Measurements from ENCODE around the gene ICOS. TPM values are rescaled to one million over a fixed set of nuclear protein-coding genes. Genes with fewer than 3 reads are reported as not detected.
"Not testable (repeated sequence)": the region's sequence is repeated elsewhere in the genome, so short reads cannot be mapped to it uniquely, and the experiment has no call there.

Gene ICOS
- polyA plus RNA-seq, 1 donor from 2014 or later = not detected

- Histone ChIP-seq H3K9me3 (ENCODE audit: low read length) (no peaks in the 10 kb centered on the region), H4K20me1 (ENCODE audit: insufficient read depth) (no peaks in the 10 kb centered on the region), H3K27me3 (ENCODE audit: insufficient read depth, low read depth, low read length) (no peaks in the 10 kb centered on the region), H3K9ac (ENCODE audit: low read length) (no peak overlapping the region), H3K4me2 (ENCODE audit: low read length) (no peak overlapping the region), H3K4me3 (ENCODE audit: low read length) (no peak overlapping the region), H2AFZ (ENCODE audit: low read depth, low read length) (no peak overlapping the region), H3K27ac (ENCODE audit: low read length) (no peak overlapping the region), H3F3A (ENCODE audit: insufficient read depth, low read length, poor library complexity, severe bottlenecking) (no peaks in the 10 kb centered on the region), H3K9me2 (ENCODE audit: insufficient read depth, low read length) (no peaks in the 10 kb centered on the region), H3K79me2 (replicated peaks; ENCODE audit: insufficient read depth, low read length) (no peaks in the 10 kb centered on the region), H3K36me3 (ENCODE audit: insufficient read depth, low read length) (no peaks in the 10 kb centered on the region)
- TF ChIP-seq MXI1 (conservative IDR thresholded peaks at IDR 0.05; ENCODE audit: poor library complexity, severe bottlenecking) (no peak), TAF1 (IDR thresholded peaks at IDR 0.05; ENCODE audit: low read depth) (no peak), SMC3 (conservative IDR thresholded peaks at IDR 0.05; ENCODE audit: poor library complexity) (no peak), POLR2AphosphoS5 (IDR thresholded peaks at IDR 0.05) (no peak), EZH2 (IDR thresholded peaks at IDR 0.05; ENCODE audit: borderline replicate concordance, insufficient read depth, low read length, poor library complexity, severe bottlenecking) (no peak), RAD21 (conservative IDR thresholded peaks at IDR 0.05) (no peak), EP300 (conservative IDR thresholded peaks at IDR 0.05; ENCODE audit: poor library complexity, severe bottlenecking) (no peak), REST (IDR thresholded peaks at IDR 0.05; ENCODE audit: borderline replicate concordance) (no peak)
- TF ChIP-seq, protein P1, sequence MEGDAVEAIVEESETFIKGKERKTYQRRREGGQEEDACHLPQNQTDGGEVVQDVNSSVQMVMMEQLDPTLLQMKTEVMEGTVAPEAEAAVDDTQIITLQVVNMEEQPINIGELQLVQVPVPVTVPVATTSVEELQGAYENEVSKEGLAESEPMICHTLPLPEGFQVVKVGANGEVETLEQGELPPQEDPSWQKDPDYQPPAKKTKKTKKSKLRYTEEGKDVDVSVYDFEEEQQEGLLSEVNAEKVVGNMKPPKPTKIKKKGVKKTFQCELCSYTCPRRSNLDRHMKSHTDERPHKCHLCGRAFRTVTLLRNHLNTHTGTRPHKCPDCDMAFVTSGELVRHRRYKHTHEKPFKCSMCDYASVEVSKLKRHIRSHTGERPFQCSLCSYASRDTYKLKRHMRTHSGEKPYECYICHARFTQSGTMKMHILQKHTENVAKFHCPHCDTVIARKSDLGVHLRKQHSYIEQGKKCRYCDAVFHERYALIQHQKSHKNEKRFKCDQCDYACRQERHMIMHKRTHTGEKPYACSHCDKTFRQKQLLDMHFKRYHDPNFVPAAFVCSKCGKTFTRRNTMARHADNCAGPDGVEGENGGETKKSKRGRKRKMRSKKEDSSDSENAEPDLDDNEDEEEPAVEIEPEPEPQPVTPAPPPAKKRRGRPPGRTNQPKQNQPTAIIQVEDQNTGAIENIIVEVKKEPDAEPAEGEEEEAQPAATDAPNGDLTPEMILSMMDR (IDR thresholded peaks at IDR 0.05; ENCODE audit: poor library complexity, severe bottlenecking) = no peak
These were observed 46.6 kb downstream of the ICOS start for GRCh38 chr2:203983064-203983715.

GRCh38 chr2:203985978-203986377 lies 49.4 kb downstream of the ICOS start:
- H4K20me1 ChIP-seq (ENCODE audit: insufficient read depth); H3K27me3 ChIP-seq (ENCODE audit: insufficient read depth, low read depth, low read length); H3K4me3 ChIP-seq (ENCODE audit: low read length); H3K36me3 ChIP-seq (ENCODE audit: insufficient read depth, low read length); H3K9me3 ChIP-seq (ENCODE audit: low read length); H3K27ac ChIP-seq (ENCODE audit: low read length); H3K9me2 ChIP-seq (ENCODE audit: insufficient read depth, low read length); H3K9ac ChIP-seq (ENCODE audit: low read length); H3K79me2 ChIP-seq (replicated peaks; ENCODE audit: insufficient read depth, low read length); H2AFZ ChIP-seq (ENCODE audit: low read depth, low read length); H3F3A ChIP-seq (ENCODE audit: insufficient read depth, low read length, poor library complexity, severe bottlenecking); H3K4me2 ChIP-seq (ENCODE audit: low read length): not testable (repeated sequence)

DNA sequence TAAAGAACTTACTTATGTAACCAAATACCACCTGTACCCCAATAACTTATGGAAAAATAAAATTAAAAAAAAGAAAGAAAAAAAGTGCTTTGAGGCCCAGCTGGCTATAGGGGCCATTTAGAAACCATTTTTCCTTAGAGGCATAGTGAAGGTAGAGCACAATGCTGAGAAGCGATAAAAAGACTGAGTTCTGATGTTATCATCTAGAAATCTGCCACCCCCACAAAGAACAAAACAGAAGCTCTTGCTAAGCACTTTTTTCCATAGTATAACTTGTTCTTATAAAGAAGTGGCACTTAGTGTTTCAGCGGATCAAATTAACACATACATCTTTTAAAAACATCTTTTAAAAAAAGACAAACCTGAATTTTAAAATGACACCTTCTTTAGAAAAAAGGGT lies 51.4 kb downstream of the ICOS start:
- Histone ChIP-seq H3K9ac (ENCODE audit: low read length) (no peak overlapping the region), H3K9me2 (ENCODE audit: insufficient read depth, low read length) (no peaks in the 10 kb centered on the region), H3K27ac (ENCODE audit: low read length) (no peak overlapping the region), H3K27me3 (ENCODE audit: insufficient read depth, low read depth, low read length) (no peaks in the 10 kb centered on the region), H3K79me2 (replicated peaks; ENCODE audit: insufficient read depth, low read length) (no peaks in the 10 kb centered on the region), H3F3A (ENCODE audit: insufficient read depth, low read length, poor library complexity, severe bottlenecking) (no peaks in the 10 kb centered on the region), H3K4me2 (ENCODE audit: low read length) (no peak overlapping the region), H3K4me3 (ENCODE audit: low read length) (no peak overlapping the region), H4K20me1 (ENCODE audit: insufficient read depth) (no peaks in the 10 kb centered on the region), H3K36me3 (ENCODE audit: insufficient read depth, low read length) (no peaks in the 10 kb centered on the region), H3K9me3 (ENCODE audit: low read length) (no peaks in the 10 kb centered on the region), H2AFZ (ENCODE audit: low read depth, low read length) (no peak overlapping the region)
- no peak for TF ChIP-seq MXI1 (conservative IDR thresholded peaks at IDR 0.05; ENCODE audit: poor library complexity, severe bottlenecking)
- no peak for TF ChIP-seq POLR2AphosphoS5 (IDR thresholded peaks at IDR 0.05)
- no peak for TF ChIP-seq RAD21 (conservative IDR thresholded peaks at IDR 0.05)
- no peak for TF ChIP-seq TAF1 (IDR thresholded peaks at IDR 0.05; ENCODE audit: low read depth)
- no peak for TF ChIP-seq REST (IDR thresholded peaks at IDR 0.05; ENCODE audit: borderline replicate concordance)
- TF ChIP-seq, protein P1 (IDR thresholded peaks at IDR 0.05; ENCODE audit: poor library complexity, severe bottlenecking) = no peak
- TF ChIP-seq EP300 (conservative IDR thresholded peaks at IDR 0.05; ENCODE audit: poor library complexity, severe bottlenecking) = no peak
- TF ChIP-seq SMC3 (conservative IDR thresholded peaks at IDR 0.05; ENCODE audit: poor library complexity) = no peak
- TF ChIP-seq EZH2 (IDR thresholded peaks at IDR 0.05; ENCODE audit: borderline replicate concordance, insufficient read depth, low read length, poor library complexity, severe bottlenecking) = no peak
